Stimulated activated CD8-positive, alpha-beta memory T cell treated with anti-CD3 and anti-CD28 coated beads, Interleukin-4, amount 100 ng/mL, for 48 hours (primary cell): ENCODE results near the gene PLA2G4B.
A peak's percentile ranks its signal among the peaks of the same experiment; 100 is the strongest.

Experiments used
- DNase-seq: peaks from one replicate; pipeline ENCODE4 v3.0.0-alpha.2; 2020

The PLA2G4B gene

GRCh38 chr15:41851755-41852370, 13.2 kb downstream of the PLA2G4B start:
- no peak for DNase-seq

GRCh38 chr15:41852736-41853590, 14.3 kb downstream of the PLA2G4B start:
- no peak for DNase-seq

DNA sequence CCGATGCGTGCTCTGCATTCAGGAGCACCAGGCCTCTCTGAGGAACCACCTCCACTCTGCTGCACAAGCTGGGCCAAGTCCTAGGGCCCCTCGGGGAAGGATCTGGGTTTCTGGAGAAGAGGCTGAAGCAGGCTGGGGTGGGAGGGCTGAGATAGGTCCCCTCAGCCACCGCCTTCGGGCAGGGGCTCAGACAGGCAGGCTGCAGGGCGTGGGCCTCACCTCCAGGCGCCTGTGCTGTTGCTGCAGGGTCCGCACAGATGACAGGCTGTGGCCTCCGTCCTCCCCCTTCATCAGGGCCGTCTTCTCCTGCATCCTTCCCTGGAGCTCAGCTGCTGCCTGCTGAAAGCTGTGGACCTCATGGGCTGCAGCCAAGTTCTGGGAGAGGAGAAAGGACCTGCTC, 15.2 kb downstream of the PLA2G4B start:
- no peak for DNase-seq

- no peak for DNase-seq
These were observed 15.8 kb downstream of the PLA2G4B start for GRCh38 chr15:41854443-41854842.

GRCh38 chr15:41855261-41855961, 16.8 kb downstream of the PLA2G4B start:
- no peak for DNase-seq

GRCh38 chr15:41856262-41856661, 17.6 kb downstream of the PLA2G4B start:
- no peak for DNase-seq

GRCh38 chr15:41856716-41857115, 18.1 kb downstream of the PLA2G4B start:
- no peak for DNase-seq

- no peak for DNase-seq
These were observed 18.7 kb downstream of the PLA2G4B start for GRCh38 chr15:41857316-41857715.

DNA sequence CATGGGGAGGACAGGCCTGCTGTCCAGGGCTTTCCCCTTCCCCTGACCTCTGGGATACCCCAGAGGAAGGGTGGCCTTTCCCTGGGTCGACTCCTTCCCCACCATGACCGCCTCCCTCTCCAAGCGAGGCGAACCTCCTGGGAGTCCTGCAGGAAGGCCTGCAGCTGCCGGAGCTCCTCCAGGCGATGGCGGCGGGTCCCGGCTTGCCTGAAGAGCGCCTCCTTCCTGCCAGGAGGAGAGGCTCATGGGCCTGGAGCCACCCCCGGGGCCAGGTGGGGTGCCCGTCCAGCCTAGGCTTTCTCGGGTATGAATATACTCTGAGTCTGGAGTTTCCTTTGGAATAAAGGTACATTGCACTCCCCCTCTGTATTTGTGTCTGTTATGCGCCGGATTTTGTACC, 20.1 kb downstream of the PLA2G4B start:
- DNase-seq: no peak

DNA sequence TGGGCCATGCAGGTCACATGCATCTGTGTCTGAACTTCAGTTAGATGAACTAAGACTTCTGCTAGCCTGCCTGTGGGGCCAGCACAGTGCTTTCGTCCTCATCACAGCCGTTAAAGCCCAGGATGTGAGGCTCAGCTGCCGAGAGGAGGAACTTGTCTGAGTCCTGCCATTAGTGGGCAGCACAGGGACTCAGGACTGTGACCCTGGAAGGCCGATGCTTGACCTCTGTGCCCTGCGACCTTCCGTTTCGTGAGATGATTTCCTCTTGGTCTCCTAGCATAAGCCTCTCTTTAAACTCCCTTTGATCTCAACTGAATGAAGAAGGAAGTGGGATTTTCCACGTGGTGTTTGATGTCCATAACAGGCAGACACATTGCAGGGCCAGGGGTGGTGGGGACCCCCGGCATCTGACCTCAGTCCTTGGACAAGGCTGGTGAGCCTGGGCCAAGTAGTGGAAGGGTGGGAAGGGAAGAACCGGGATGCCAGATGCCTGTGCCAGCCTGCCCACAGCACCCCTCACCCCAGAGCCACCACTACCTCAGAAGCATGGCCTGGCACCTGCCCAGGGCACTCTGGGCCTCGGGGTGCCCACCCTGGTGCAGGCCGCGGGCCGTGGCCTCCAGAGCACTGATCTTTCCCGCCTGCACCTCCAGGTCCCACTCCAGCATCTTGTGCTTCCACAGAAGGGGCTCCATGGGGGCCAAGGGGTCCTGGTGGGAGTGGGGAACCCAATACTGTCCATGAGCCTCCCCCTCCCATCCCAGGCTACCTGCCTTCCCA, 21.6 kb downstream of the PLA2G4B start:
- no peak for DNase-seq

GRCh38 chr15:41861736-41862356, 23.2 kb downstream of the PLA2G4B start:
- DNase-seq: no peak

GRCh38 chr15:41862515-41863116, 24.0 kb downstream of the PLA2G4B start:
- DNase-seq: no peak

GRCh38 chr15:41865490-41866055, 26.9 kb downstream of the PLA2G4B start:
- no peak for DNase-seq

DNA sequence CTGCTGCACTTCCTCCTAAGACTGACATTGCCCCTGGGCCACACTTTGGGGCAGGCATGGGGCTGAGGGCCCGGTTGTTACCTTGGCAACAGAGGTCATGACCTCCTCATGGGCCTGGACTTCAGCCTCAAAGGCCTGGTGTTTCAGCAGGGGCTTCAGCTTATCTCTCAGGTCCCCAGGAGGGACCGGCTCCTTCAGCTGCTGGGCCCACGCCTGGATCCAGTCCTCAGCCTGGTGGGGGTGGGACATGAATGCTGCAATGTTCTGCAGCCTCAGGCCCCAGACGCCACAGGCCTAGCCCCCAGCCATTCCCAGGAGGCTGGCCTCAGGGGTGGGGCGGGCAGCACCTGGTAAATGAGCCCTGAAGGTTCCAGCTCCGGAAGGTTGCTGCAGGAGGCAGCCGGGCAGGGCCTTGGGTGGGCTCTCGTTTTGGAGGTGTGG, 27.6 kb downstream of the PLA2G4B start:
- no peak for DNase-seq

DNA sequence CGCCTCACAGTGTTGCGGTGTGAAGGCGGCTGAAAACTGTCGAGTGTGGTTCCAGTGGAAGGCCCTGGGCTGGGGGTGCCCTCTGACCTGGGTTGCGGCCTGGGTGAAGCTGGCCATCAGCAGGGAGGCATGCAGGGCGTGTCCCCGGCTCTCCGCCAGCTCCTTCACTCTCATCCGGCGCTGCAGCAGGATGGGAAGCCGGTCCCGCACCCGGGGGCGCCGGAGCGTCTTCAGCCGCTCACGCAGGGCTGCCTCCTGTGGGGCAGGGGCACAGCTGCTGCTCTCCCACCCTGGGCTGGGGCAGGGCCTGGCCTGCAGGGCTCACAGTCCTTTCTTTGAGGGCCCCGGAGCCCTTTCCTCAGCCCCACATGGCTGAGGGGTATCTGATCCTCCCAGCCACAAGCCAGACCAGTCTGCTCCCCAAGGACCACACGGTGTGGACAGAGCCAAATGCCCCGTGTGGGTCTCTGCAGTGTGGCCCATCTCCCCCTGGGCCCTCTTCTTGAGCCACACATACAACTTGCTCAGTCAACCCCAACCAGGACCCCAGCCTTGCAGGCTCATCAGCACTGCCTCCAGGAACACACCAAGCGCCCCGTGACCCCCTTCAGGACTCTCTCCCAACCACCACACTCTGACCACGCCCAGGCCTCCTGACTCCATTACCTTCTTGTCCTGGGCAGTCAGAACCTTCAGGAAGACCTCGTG, 28.4 kb downstream of the PLA2G4B start:
- no peak for DNase-seq

- DNase-seq: no peak
These were observed 29.7 kb downstream of the PLA2G4B start for GRCh38 chr15:41868321-41868720.

GRCh38 chr15:41869770-41870688, 31.4 kb downstream of the PLA2G4B start:
- no peak for DNase-seq

- peak; percentile 73 for DNase-seq
These were observed 32.0 kb downstream of the PLA2G4B start for GRCh38 chr15:41870689-41871081.

- DNase-seq: no peak
These were observed 32.7 kb downstream of the PLA2G4B start for GRCh38 chr15:41871175-41871905.
